Omental fat pad (tissue), 4 donors: ENCODE results near the gene PTGER3. TPM values are rescaled to one million over a fixed set of nuclear protein-coding genes. Genes with fewer than 3 reads are reported as not detected.

Source experiments
- ATAC-seq: fragments of 150-250 bp; one replicate; pipeline ENCODE4 v1.9.1; 2016; ENCODE audit warnings: mild to moderate bottlenecking, moderate library complexity; ENCODE audit not compliant: low FRiP score
- DNase-seq: peaks from one replicate; pipeline ENCODE4 v3.0.0-alpha.2; 2019; ENCODE audit warnings: low spot score
- CTCF ChIP-seq, 3 donors: fragments of 450-650 bp; IDR thresholded peaks; one replicate each; pipeline ENCODE4 v1.5.1; 2016 to 2017; ENCODE audit warnings: antibody characterized with exemption in 3 of 3, mild to moderate bottlenecking in 3 of 3, moderate library complexity in 2 of 3
- total RNA-seq, 4 donors: library from RNA; depleted of rRNA; stranded (reverse); fragments of >200 nt; gene quantifications; one replicate each; pipeline ENCODE4 v1.1.0, GENCODE V29; 2016

PTGER3 gene
- total RNA-seq, 4 donors from 2014 or later = 27.0 to 343 (median 174) TPM

- no peak for DNase-seq
- ATAC-seq = no peak
- no peak for TF ChIP-seq CTCF (IDR thresholded peaks at IDR 0.05)
Observed at GRCh38 chr1:71015745-71016144, 31.9 kb downstream of the PTGER3 start.

- ATAC-seq = no peak
- DNase-seq = no peak
- no peak for TF ChIP-seq CTCF (IDR thresholded peaks at IDR 0.05)
Observed at GRCh38 chr1:71014178-71014579, 33.4 kb downstream of the PTGER3 start.

- DNase-seq = no peak
- no peak for ATAC-seq
- TF ChIP-seq CTCF (IDR thresholded peaks at IDR 0.05) = no peak
Observed at GRCh38 chr1:71002709-71003475, 44.7 kb downstream of the PTGER3 start.

GRCh38 chr1:71001624-71002023 lies 46.0 kb downstream of the PTGER3 start:
- DNase-seq = no peak
- no peak for ATAC-seq
- TF ChIP-seq CTCF (IDR thresholded peaks at IDR 0.05) = no peak

- TF ChIP-seq CTCF (IDR thresholded peaks at IDR 0.05) = no peak
- ATAC-seq (no peak), DNase-seq (no peak)
Observed at GRCh38 chr1:70997793-70998192, 49.8 kb downstream of the PTGER3 start.

GRCh38 chr1:70994753-70995268 lies 52.8 kb downstream of the PTGER3 start:
- DNase-seq (no peak), ATAC-seq (no peak)
- TF ChIP-seq CTCF (IDR thresholded peaks at IDR 0.05) = no peak

GRCh38 chr1:70993798-70994197 lies 53.8 kb downstream of the PTGER3 start:
- no peak for ATAC-seq
- DNase-seq = no peak
- TF ChIP-seq CTCF (IDR thresholded peaks at IDR 0.05) = no peak
